Measurements from ENCODE around the gene ZSCAN16. TPM values are rescaled to one million over a fixed set of nuclear protein-coding genes. Genes with fewer than 3 reads are reported as not detected.

ZSCAN16 gene
- total and polyA plus RNA-seq, 9 of the 15 experiments (the other 6 are each of a cell fraction or from before 2014, with no cell fraction given) = 0.08 TPM; not detected in 8

DNA sequence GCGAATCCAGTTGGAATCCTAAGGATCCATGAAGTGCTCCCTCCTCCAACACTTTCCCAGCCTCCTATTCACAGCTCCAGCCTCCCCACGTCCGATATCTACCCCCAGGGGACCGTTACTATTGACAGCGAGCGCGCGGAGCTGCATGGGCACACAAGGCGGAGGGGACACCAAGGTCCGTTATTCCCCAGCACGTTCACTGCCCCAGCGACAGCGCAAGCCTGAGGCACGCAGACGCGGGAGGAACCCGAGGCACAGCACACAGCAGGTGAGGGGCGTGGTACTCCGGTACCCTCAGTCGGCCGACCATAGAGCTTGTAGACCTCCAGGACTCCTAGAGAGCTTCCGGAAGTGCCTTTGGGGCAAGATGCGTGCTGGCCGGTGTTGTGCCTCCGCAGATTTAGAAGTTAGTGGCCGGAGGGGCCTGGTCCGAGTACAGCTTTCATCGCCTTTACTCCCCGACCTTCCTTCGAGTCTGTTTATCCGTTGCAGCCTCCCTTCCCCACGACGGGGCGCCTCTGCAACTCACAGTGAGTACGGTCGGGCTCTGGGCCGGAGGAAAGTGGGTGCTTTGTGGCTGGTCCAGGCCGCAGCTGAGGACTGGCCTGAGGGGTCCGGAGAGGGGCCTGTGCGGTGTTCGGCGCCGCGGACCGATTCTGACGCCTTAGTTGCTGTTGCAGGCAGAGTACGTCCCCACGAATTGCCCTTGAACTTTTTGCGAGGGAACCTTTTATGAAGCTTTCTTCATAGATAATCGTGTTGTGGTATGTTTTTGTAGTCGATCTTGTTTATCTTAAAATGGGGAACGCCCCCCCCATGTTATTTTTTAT lies 17.3 kb downstream of the ZSCAN16 start, which contains the start of gene ZKSCAN8:
Gene ZKSCAN8 (plus strand): TSS at position 384 of the 830 bp plus-strand sequence. CDS start 6,525 bp downstream, outside the sequence.
- Histone ChIP-seq H3K27me3 (ENCODE audit: control insufficient read depth in 2 of 2, insufficient read depth in 2 of 2, low read length in 2 of 2) (no peaks in the 10 kb centered on the region), H3K9ac (ENCODE audit: insufficient read depth in 1 of 2, low read depth in 2 of 2, low read length in 2 of 2) (peak within 1 kb of the TSS; percentile 82 to 96), H3K9me1 (ENCODE audit: control insufficient read depth, insufficient read depth, low read length) (no peaks in the 10 kb centered on the region), H4K20me1 (replicated peaks; ENCODE audit: control insufficient read depth, insufficient read depth, low read length) (no peaks in the 10 kb centered on the region), H3K4me1 (replicated peaks in 1 of 2; ENCODE audit: control insufficient read depth in 2 of 2, insufficient read depth in 2 of 2, low read length in 2 of 2) (peaks cover 12 to 17% of the 10 kb centered on the region in 2 experiments; a peak in 4 of 5 replicates), H3K36me3 (ENCODE audit: control insufficient read depth, insufficient read depth, low read length) (peaks cover 24% of the 10 kb centered on the region), H3K27ac (ENCODE audit: extremely low read depth, low read depth, low read length) (peak within 1 kb of the TSS; percentile 79), H3K79me2 (ENCODE audit: control insufficient read depth, insufficient read depth, low read length) (peaks cover 50% of the 10 kb centered on the region), H3K4me3 (peak within 1 kb of the TSS; percentile 72), H3K4me2 (ENCODE audit: insufficient read depth, low read length) (peak within 1 kb of the TSS; percentile 91), H3K9me3 (replicated peaks; ENCODE audit: control insufficient read depth, insufficient read depth, low read depth, low read length) (no peaks in the 10 kb centered on the region), H2AFZ (ENCODE audit: low read depth, low read length) (peak within 1 kb of the TSS; percentile 98)
- WGBS (ENCODE audit: insufficient coverage, low coverage, missing lambda C conversion rate) = 1% methylated on average over 52 of the region's 52 CpGs
- DNase-seq (ENCODE audit: extremely low read depth in 1 of 4, low spot score in 3 of 4) (peak; percentile 95 to 98 (median 95)), ATAC-seq (peak; percentile 90), FAIRE-seq (peak; percentile 93)
- intact Hi-C loops (cut with micrococcal nuclease) = loop anchor here (1.0 kb wide), 2 partner anchors 84 to 111 kb away; partner anchors contain the start of genes ZKSCAN4 and ZSCAN9
- ChIA-PET CTCF (ENCODE audit: low intra/inter-chr PET ratio) (interaction anchor here (0.7 kb wide), 1 partner anchor 450 kb away, joined by 4 read pairs; no protein-coding TSS in a partner anchor), POLR2A (interaction anchor here (0.5 to 3.9 kb wide), 36 partner anchors 9 to 994 kb away, joined by 3 to 50 read pairs (median 4); partner anchors contain the start of genes PGBD1, ZKSCAN3, ZKSCAN4 and ZSCAN26)
- BruUV-seq (replicated peaks) = TSS peak; percentile 57
- in situ Hi-C loops (cut with MboI) = no loop called here
- TF ChIP-seq ZNF134 (CRISPR knock-in tag; conservative IDR thresholded peaks at IDR 0.05) (0 out of 2 replicates have a peak, but pooled peaks have one; percentile 25), SIX5 (IDR thresholded peaks at IDR 0.05; ENCODE audit: borderline replicate concordance in 1 of 2, insufficient read depth in 1 of 2, low read depth in 1 of 2, low read length in 2 of 2) (peak in 1 of 2 experiments; percentile 44; a peak in 2 of 4 replicates), BRD4 (IDR thresholded peaks at IDR 0.05) (peak; percentile 90), KDM2B (CRISPR knock-in tag; IDR thresholded peaks at IDR 0.05) (peak; percentile 23; the same call in 1 of the 2 replicates), RFX1 (IDR thresholded peaks at IDR 0.05) (0 out of 2 replicates have a peak, but pooled peaks have one; percentile 11), PML (IDR thresholded peaks at IDR 0.05; ENCODE audit: low read length) (peak; percentile 88), FOSL1 (tag; conservative IDR thresholded peaks at IDR 0.05) (0 out of 2 replicates have a peak, but pooled peaks have one; percentile 21), SUPT5H (IDR thresholded peaks at IDR 0.05) (peak; percentile 97), SRSF9 (IDR thresholded peaks at IDR 0.05; ENCODE audit: borderline replicate concordance, low read depth, low read length) (no peak), TRIM24 (IDR thresholded peaks at IDR 0.05) (peak in 1 of 2 experiments; percentile 80; a peak in 2 of 4 replicates), ARID1B (IDR thresholded peaks at IDR 0.05) (peak; percentile 51)
- TF ChIP-seq, protein P1, sequence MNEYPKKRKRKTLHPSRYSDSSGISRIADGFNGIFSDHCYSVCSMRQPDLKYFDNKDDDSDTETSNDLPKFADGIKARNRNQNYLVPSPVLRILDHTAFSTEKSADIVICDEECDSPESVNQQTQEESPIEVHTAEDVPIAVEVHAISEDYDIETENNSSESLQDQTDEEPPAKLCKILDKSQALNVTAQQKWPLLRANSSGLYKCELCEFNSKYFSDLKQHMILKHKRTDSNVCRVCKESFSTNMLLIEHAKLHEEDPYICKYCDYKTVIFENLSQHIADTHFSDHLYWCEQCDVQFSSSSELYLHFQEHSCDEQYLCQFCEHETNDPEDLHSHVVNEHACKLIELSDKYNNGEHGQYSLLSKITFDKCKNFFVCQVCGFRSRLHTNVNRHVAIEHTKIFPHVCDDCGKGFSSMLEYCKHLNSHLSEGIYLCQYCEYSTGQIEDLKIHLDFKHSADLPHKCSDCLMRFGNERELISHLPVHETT (CRISPR knock-in tag; conservative IDR thresholded peaks at IDR 0.05 in 1 of 2, IDR thresholded peaks at IDR 0.05 in 1 of 2) = 0 out of 4 replicates have a peak, but pooled peaks of 1 of the 2 experiments have one; percentile 30
- TF ChIP-seq, protein P2, sequence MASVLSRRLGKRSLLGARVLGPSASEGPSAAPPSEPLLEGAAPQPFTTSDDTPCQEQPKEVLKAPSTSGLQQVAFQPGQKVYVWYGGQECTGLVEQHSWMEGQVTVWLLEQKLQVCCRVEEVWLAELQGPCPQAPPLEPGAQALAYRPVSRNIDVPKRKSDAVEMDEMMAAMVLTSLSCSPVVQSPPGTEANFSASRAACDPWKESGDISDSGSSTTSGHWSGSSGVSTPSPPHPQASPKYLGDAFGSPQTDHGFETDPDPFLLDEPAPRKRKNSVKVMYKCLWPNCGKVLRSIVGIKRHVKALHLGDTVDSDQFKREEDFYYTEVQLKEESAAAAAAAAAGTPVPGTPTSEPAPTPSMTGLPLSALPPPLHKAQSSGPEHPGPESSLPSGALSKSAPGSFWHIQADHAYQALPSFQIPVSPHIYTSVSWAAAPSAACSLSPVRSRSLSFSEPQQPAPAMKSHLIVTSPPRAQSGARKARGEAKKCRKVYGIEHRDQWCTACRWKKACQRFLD (CRISPR knock-in tag; IDR thresholded peaks at IDR 0.05) = peak; percentile 61; the same call in 1 of the 2 replicates
